Type B pancreatic cell (in vitro differentiated cells): Measurements from ENCODE around the gene TM9SF3. TPM values are rescaled to one million over a fixed set of nuclear protein-coding genes. Genes with fewer than 3 reads are reported as not detected.

Experiments used
- DNase-seq: peaks from one replicate; pipeline ENCODE4 v3.0.0; 2021; ENCODE audit warnings: mixed read lengths; ENCODE audit not compliant: unreplicated experiment; ENCODE audit errors: extremely low spot score
- H3K27ac Mint-ChIP-seq: 2 replicates; pipeline ENCODE4 v1.8.0; 2021; ENCODE audit warnings: mild to moderate bottlenecking, mixed read lengths
- H3K27me3 Mint-ChIP-seq: 2 replicates; pipeline ENCODE4 v1.8.0; 2021; ENCODE audit warnings: mixed read lengths
- H3K36me3 Mint-ChIP-seq: 2 replicates; pipeline ENCODE4 v1.8.0; 2021; ENCODE audit warnings: mixed read lengths
- H3K4me1 Mint-ChIP-seq: one replicate; pipeline ENCODE4 v1.8.0; 2021; ENCODE audit warnings: mixed read lengths; ENCODE audit not compliant: unreplicated experiment
- H3K4me3 Mint-ChIP-seq: 2 replicates; pipeline ENCODE4 v1.8.0; 2021; ENCODE audit warnings: mild to moderate bottlenecking, mixed read lengths
- H3K9me3 Mint-ChIP-seq: 2 replicates; pipeline ENCODE4 v1.8.0; 2021; ENCODE audit warnings: mixed read lengths
- total RNA-seq: library from RNA; stranded (reverse); gene quantifications from 2 replicates; pipeline ENCODE4 v1.2.1, GENCODE V29; 2021; ENCODE audit warnings: low replicate concordance
- TF ChIP-seq, protein P1 (sequence below): fragments of 200-600 bp; sonication (generic); conservative IDR thresholded peaks from 2 replicates; pipeline ENCODE4 v1.5.0; 2021; ENCODE audit warnings: antibody characterized with exemption, mild to moderate bottlenecking

The TM9SF3 gene
- total RNA-seq, 1 donor from 2014 or later = 152 TPM

DNA sequence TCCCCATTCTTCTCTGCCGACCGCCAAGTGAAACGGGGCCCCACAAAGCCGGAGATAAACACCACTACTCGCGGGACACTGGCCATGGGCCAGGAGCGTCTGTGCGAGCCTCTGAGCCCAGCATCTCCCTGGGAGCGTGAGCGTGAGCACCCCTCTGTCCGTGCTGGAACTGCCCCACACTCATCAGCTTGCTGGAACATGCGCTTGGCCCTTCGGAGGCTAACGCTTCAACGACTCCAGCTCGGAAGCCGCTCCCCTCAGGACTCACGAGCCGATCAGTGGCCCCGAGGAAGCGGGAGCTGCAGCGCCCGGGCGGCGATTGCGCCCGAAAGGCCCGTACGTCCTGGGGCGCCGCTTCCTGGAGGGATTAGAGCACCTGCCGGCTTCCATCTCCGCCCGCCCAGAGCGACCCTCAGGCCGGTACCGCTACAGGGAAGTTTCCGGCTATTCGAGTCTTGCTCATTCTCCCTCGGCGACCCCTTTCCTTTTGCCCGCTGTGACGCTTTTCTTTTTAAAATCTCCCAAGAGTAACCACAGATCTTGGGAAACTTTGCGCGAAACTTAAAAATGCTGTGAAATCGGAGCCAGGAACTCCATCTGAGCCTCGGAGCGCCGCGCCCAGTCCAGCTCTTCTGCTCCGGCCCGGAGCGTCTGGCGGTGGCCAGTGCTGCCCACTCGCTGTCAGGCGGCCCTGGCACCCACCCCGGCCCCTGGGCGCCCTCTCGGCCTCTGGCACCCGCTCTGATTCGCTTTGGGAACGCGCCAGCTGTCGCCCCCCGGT is 74.1 kb downstream of the TM9SF3 start:
- H3K4me3 Mint-ChIP-seq = peak overlapping the region; percentile 86
- H3K4me1 Mint-ChIP-seq = peaks cover 6% of the 10 kb centered on the region
- H3K9me3 Mint-ChIP-seq = no peaks in the 10 kb centered on the region
- H3K27ac Mint-ChIP-seq = no peak overlapping the region
- H3K27me3 Mint-ChIP-seq = peaks cover 72% of the 10 kb centered on the region
- H3K36me3 Mint-ChIP-seq = no peaks in the 10 kb centered on the region
- no peak for DNase-seq
- TF ChIP-seq, protein P1, sequence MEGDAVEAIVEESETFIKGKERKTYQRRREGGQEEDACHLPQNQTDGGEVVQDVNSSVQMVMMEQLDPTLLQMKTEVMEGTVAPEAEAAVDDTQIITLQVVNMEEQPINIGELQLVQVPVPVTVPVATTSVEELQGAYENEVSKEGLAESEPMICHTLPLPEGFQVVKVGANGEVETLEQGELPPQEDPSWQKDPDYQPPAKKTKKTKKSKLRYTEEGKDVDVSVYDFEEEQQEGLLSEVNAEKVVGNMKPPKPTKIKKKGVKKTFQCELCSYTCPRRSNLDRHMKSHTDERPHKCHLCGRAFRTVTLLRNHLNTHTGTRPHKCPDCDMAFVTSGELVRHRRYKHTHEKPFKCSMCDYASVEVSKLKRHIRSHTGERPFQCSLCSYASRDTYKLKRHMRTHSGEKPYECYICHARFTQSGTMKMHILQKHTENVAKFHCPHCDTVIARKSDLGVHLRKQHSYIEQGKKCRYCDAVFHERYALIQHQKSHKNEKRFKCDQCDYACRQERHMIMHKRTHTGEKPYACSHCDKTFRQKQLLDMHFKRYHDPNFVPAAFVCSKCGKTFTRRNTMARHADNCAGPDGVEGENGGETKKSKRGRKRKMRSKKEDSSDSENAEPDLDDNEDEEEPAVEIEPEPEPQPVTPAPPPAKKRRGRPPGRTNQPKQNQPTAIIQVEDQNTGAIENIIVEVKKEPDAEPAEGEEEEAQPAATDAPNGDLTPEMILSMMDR = no peak

DNA sequence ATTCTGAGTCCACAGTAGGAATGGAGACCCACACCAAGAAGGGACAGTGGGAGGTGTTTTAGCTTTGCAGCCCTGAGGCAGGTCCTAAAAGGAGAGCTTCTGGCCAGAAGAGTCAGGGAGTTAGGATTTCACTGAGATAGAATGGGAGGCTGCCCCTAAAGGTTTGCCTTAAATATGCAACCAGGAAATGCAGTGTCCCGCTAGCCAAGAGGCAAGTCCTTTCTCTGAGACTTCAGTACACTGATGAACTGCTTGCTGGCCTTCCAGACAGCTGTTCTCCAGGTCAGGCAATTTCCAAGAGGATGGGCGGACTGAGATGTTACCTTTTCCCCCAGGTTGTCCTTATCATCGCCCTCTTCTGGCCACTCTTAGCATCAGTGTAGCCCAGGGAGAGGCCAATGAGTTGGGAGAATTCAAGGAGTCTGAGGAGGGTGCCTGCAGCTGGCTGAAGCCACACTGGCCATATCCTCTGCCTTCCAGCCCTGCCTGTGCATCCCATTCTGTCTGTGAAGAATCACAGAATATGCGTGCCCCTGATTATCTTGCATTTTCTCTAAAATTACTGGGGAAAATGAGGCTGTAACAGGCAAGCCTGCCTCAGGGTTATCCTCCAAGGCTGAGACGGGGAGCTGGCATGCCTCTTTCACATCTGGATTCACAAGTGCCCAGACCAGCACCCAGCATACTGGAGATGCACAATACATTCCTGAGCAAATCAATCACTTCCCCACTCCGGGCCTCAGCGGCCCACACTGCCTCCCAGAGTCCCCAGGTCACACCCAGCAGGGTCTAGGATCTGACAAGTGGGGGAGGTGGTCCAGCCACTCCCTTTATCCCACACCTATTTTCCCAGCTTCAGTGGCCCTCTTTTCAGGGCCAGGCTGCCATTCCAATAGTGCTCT is 75.5 kb downstream of the TM9SF3 start:
- H3K4me1 Mint-ChIP-seq = peaks cover 6% of the 10 kb centered on the region
- H3K27ac Mint-ChIP-seq = no peak overlapping the region
- no peaks in the 10 kb centered on the region for H3K9me3 Mint-ChIP-seq
- no peak for DNase-seq
- no peaks in the 10 kb centered on the region for H3K36me3 Mint-ChIP-seq
- peaks cover 74% of the 10 kb centered on the region for H3K27me3 Mint-ChIP-seq
- TF ChIP-seq, protein P1 = peak; percentile 75
- peak overlapping the region; percentile 86 for H3K4me3 Mint-ChIP-seq

DNA sequence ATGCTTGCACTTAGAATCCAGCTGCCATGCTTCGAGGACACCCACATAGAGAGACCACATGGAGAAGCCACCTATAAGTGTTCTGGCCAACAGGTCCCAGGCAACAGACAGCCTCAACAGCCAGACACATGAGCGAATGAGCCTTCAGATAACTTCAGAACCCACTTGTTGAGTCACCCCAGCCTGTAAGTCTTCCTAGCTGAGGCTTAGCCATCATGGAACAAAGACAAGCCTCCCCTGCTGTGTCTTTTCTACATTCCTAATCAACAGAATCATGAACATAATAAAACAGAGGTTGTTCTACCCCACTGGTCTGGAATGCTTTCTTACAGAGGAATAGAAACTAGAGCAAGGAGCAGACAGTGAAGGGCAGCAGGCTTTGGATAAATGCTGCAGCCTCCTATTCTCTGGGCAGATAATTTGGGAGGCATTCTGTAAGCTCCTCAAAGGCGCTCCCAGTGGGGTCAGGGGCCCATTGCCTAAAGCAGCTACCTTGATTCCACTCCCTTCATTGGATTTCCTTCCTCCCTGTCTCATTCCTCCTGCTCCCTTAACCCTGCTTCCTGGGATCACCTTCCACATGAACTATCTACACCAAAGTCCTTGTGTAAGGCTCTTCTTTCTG is 77.7 kb downstream of the TM9SF3 start:
- H3K27ac Mint-ChIP-seq = no peak overlapping the region
- H3K9me3 Mint-ChIP-seq = no peaks in the 10 kb centered on the region
- peaks cover 62% of the 10 kb centered on the region for H3K27me3 Mint-ChIP-seq
- no peak overlapping the region for H3K4me3 Mint-ChIP-seq
- no peak for DNase-seq
- H3K4me1 Mint-ChIP-seq = peaks cover 1% of the 10 kb centered on the region
- TF ChIP-seq, protein P1 = no peak
- no peaks in the 10 kb centered on the region for H3K36me3 Mint-ChIP-seq

DNA sequence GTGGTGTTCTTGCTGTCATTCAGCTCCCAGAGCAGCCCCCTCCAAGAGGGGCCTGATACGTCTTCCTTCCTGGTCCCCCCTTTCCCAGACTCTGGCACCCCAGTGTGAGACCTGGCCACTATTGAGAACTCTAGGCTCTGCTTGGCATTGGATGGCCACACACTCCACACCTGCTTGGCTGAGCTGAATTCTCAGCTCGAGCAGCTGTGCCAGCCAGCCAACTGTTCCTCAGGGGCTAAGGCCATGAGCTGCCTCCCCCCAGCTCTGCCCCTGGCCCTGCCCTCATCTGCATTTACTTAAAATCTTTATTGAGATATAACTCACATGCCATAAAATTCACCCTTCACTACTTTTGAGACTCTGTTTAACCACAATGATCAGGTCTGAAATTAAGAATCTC is 79.8 kb downstream of the TM9SF3 start:
- no peaks in the 10 kb centered on the region for H3K9me3 Mint-ChIP-seq
- TF ChIP-seq, protein P1 = no peak
- H3K27ac Mint-ChIP-seq = no peak overlapping the region
- no peak overlapping the region for H3K4me3 Mint-ChIP-seq
- no peaks in the 10 kb centered on the region for H3K4me1 Mint-ChIP-seq
- peaks cover 57% of the 10 kb centered on the region for H3K27me3 Mint-ChIP-seq
- no peaks in the 10 kb centered on the region for H3K36me3 Mint-ChIP-seq
- DNase-seq = no peak
